ENCODE data around the gene TAMALIN.

The TAMALIN gene

DNA sequence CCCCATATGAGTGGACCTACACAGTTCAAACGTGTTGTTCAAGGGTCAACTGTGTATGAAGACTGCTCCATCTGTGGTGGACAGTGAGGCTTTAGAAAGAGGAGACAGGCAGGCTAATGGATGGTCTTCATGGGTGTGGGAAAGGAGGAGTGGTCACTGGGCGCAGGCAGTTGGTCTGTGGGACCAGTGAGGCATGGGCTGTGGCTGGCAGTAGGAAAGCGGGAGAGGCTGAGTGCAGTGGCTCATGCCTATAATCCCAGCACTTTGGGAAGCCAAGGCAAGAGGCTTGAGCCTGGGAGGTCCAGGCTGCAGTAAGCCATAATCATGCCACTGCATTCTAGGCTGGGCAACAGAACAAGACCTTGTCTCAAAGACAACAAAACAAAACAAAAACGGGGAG lies 42.5 kb downstream of the TAMALIN start:
- Histone ChIP-seq H3K27ac (ENCODE audit: low read depth, low read length) (no peak overlapping the region), H3K56ac (ENCODE audit: low read length) (no peak overlapping the region), H3K4me2 (ENCODE audit: low read length) (no peak overlapping the region), H3K4me3 (ENCODE audit: low read length) (no peak overlapping the region), H2AK5ac (ENCODE audit: low read length) (no peak overlapping the region), H3K79me2 (ENCODE audit: control insufficient read depth, insufficient read depth, low read length) (no peaks in the 10 kb centered on the region), H3K18ac (ENCODE audit: low read length) (no peak overlapping the region), H3K36me3 (ENCODE audit: control insufficient read depth, insufficient read depth, low read length) (no peaks in the 10 kb centered on the region), H3K79me1 (ENCODE audit: low read length) (no peaks in the 10 kb centered on the region), H3K4me1 (ENCODE audit: control insufficient read depth, low read depth, low read length) (peaks cover 8% of the 10 kb centered on the region), H2BK120ac (ENCODE audit: low read depth, low read length) (no peak overlapping the region), H4K8ac (ENCODE audit: low read depth, low read length) (no peak overlapping the region), H4K5ac (ENCODE audit: low read length) (no peak overlapping the region), H2BK5ac (ENCODE audit: low read length) (no peak overlapping the region), H3K4ac (ENCODE audit: low read depth, low read length) (no peak overlapping the region), H3K27me3 (ENCODE audit: insufficient read depth, low read length, poor library complexity) (no peaks in the 10 kb centered on the region), H3K9ac (ENCODE audit: low read length) (no peak overlapping the region), H3K23ac (ENCODE audit: low read length) (peak overlapping the region; percentile 9), H2BK15ac (replicated peaks; ENCODE audit: low read depth) (no peak overlapping the region)
- no CpG with 5 or more reads among the region's 4 CpGs for WGBS (ENCODE audit: extremely low coverage, insufficient coverage, low lambda C conversion rate)
- no peak for DNase-seq

DNA sequence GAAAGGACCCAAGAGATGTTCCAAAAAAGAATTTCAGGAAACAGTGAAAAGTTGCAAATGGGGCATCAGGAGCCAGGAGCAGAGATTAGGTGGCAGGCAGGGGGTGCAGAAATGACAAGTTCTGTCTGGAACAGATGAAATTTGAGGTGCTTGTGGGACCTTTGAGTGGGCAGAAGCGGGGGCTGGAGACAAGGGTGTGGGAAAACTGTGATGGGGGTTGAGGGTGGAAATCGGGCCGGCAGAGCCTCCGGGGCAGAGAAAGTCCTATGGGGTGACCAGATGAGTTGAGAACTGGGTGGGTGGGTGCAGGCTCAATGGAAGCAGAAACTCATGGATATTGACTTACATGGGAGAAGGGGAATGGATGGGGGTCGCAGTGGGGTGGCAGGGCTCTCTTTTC lies 42.9 kb downstream of the TAMALIN start:
- no peaks in the 10 kb centered on the region for H3K79me2 ChIP-seq (ENCODE audit: control insufficient read depth, insufficient read depth, low read length)
- H3K4me1 ChIP-seq (ENCODE audit: control insufficient read depth, low read depth, low read length): peaks cover 8% of the 10 kb centered on the region
- H4K5ac ChIP-seq (ENCODE audit: low read length): no peak overlapping the region
- no peak overlapping the region for H2BK5ac ChIP-seq (ENCODE audit: low read length)
- H3K9ac ChIP-seq (ENCODE audit: low read length): no peak overlapping the region
- H3K36me3 ChIP-seq (ENCODE audit: control insufficient read depth, insufficient read depth, low read length): no peaks in the 10 kb centered on the region
- H4K8ac ChIP-seq (ENCODE audit: low read depth, low read length): no peak overlapping the region
- H3K27me3 ChIP-seq (ENCODE audit: insufficient read depth, low read length, poor library complexity): no peaks in the 10 kb centered on the region
- H3K4me3 ChIP-seq (ENCODE audit: low read length): no peak overlapping the region
- H2BK15ac ChIP-seq (replicated peaks; ENCODE audit: low read depth): no peak overlapping the region
- no peak overlapping the region for H3K4ac ChIP-seq (ENCODE audit: low read depth, low read length)
- H3K23ac ChIP-seq (ENCODE audit: low read length): no peak overlapping the region
- WGBS (ENCODE audit: extremely low coverage, insufficient coverage, low lambda C conversion rate): no CpG with 5 or more reads among the region's 5 CpGs
- H2AK5ac ChIP-seq (ENCODE audit: low read length): no peak overlapping the region
- H3K79me1 ChIP-seq (ENCODE audit: low read length): no peaks in the 10 kb centered on the region
- H2BK120ac ChIP-seq (ENCODE audit: low read depth, low read length): no peak overlapping the region
- no peak overlapping the region for H3K18ac ChIP-seq (ENCODE audit: low read length)
- DNase-seq: no peak
- H3K56ac ChIP-seq (ENCODE audit: low read length): no peak overlapping the region
- H3K27ac ChIP-seq (ENCODE audit: low read depth, low read length): no peak overlapping the region
- H3K4me2 ChIP-seq (ENCODE audit: low read length): no peak overlapping the region

DNA sequence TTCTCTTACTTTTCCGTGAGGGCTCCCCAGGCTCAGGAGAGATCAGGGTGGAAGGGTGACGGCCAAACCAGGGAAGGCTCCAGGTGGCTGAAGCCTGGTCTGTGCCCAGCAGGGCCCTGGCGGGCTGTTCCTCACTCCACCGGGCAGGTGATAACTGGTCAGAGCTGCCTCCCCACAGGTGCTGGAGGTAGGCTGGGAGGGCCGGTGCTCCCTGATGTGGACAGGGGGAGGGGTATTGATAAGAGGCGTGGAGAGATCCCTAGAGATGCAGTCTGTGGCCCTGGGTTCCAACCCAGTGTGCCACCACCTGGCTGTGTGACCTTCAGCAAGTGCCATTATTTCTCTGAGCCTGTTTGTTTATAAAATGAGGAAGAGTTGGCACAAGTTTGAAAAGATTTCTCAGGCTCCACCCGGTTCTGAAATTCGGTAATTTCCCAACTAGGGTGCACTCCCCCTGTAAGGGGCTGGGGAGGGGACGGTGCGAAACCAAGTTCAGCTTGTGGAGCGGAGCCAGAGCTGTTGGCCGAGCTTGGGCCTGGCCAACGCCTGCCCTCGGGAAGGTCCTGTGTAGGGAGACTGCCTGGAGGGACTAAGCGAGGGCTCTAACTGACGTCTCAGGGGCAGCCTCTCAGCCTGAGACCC lies 43.5 kb downstream of the TAMALIN start:
- Histone ChIP-seq H3K56ac (ENCODE audit: low read length) (peak overlapping the region; percentile 92), H3K79me2 (ENCODE audit: control insufficient read depth, insufficient read depth, low read length) (no peaks in the 10 kb centered on the region), H3K27me3 (ENCODE audit: insufficient read depth, low read length, poor library complexity) (no peaks in the 10 kb centered on the region), H3K9ac (ENCODE audit: low read length) (peak overlapping the region; percentile 81), H3K4ac (ENCODE audit: low read depth, low read length) (no peak overlapping the region), H3K4me1 (ENCODE audit: control insufficient read depth, low read depth, low read length) (peaks cover 8% of the 10 kb centered on the region), H3K79me1 (ENCODE audit: low read length) (no peaks in the 10 kb centered on the region), H3K4me3 (ENCODE audit: low read length) (peak overlapping the region; percentile 37), H4K8ac (ENCODE audit: low read depth, low read length) (no peak overlapping the region), H3K4me2 (ENCODE audit: low read length) (peak overlapping the region; percentile 97), H3K18ac (ENCODE audit: low read length) (no peak overlapping the region), H2AK5ac (ENCODE audit: low read length) (no peak overlapping the region), H3K23ac (ENCODE audit: low read length) (peak overlapping the region; percentile 89), H3K36me3 (ENCODE audit: control insufficient read depth, insufficient read depth, low read length) (no peaks in the 10 kb centered on the region), H4K5ac (ENCODE audit: low read length) (no peak overlapping the region), H2BK120ac (ENCODE audit: low read depth, low read length) (no peak overlapping the region), H3K27ac (ENCODE audit: low read depth, low read length) (no peak overlapping the region), H2BK15ac (replicated peaks; ENCODE audit: low read depth) (no peak overlapping the region), H2BK5ac (ENCODE audit: low read length) (no peak overlapping the region)
- no CpG with 5 or more reads among the region's 16 CpGs for WGBS (ENCODE audit: extremely low coverage, insufficient coverage, low lambda C conversion rate)
- DNase-seq: peak; percentile 44

DNA sequence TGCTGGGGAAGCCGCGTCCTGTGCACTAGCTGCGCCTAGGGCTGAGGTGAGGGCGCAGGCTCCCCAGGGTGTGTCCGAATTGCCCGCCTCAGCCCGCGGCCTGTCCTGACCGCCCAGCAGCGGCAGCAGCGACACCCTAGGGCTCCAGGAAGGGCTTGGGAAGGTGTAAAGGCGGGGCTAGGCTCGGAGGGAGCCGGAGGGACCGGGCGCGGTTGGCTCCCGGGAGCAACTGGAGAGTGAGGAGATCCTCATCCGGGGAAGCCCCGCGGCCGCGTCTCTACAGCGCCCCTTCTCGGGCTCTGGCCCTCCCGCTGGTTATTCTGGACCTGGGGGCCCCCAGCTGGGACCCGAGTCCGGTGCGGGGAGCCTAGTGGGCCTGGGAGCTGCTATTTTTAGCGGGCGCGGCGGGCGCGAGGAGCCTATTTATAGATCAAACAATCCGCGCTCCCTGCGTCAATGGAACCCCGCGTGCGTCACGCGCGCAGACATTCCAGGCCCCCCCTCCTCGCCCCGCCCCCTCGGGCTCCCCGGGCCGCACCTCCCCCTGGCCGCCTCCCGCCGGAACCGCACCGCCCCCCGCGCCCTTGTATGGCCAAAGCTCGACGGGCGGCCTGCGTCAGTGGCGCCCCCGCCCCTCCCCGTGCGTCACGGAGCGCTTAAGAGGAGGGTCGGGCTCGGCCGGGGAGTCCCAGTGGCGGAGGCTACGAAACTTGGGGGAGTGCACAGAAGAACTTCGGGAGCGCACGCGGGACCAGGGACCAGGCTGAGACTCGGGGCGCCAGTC lies 44.2 kb downstream of the TAMALIN start, which contains the start of gene NR4A1:
NR4A1 (plus strand) TSS at position 685 of the 784 bp plus-strand sequence. CDS start 2,887 bp downstream, outside the sequence.
- H3K18ac ChIP-seq (ENCODE audit: low read length): no peak within 1 kb of the TSS
- no peak within 1 kb of the TSS for H4K8ac ChIP-seq (ENCODE audit: low read depth, low read length)
- H3K56ac ChIP-seq (ENCODE audit: low read length): peak within 1 kb of the TSS; percentile 92
- peak within 1 kb of the TSS; percentile 89 for H3K23ac ChIP-seq (ENCODE audit: low read length)
- DNase-seq: peak; percentile 89
- H2AK5ac ChIP-seq (ENCODE audit: low read length): no peak within 1 kb of the TSS
- no peaks in the 10 kb centered on the region for H3K79me2 ChIP-seq (ENCODE audit: control insufficient read depth, insufficient read depth, low read length)
- peak within 1 kb of the TSS; percentile 97 for H3K4me2 ChIP-seq (ENCODE audit: low read length)
- H4K5ac ChIP-seq (ENCODE audit: low read length): no peak within 1 kb of the TSS
- H2BK120ac ChIP-seq (ENCODE audit: low read depth, low read length): no peak within 1 kb of the TSS
- H3K4ac ChIP-seq (ENCODE audit: low read depth, low read length): no peak within 1 kb of the TSS
- H3K9ac ChIP-seq (ENCODE audit: low read length): peak within 1 kb of the TSS; percentile 81
- WGBS (ENCODE audit: extremely low coverage, insufficient coverage, low lambda C conversion rate): no CpG with 5 or more reads among the region's 77 CpGs
- peaks cover 8% of the 10 kb centered on the region for H3K4me1 ChIP-seq (ENCODE audit: control insufficient read depth, low read depth, low read length)
- H3K4me3 ChIP-seq (ENCODE audit: low read length): peak within 1 kb of the TSS; percentile 37
- no peak within 1 kb of the TSS for H2BK15ac ChIP-seq (replicated peaks; ENCODE audit: low read depth)
- H3K36me3 ChIP-seq (ENCODE audit: control insufficient read depth, insufficient read depth, low read length): no peaks in the 10 kb centered on the region
- H3K79me1 ChIP-seq (ENCODE audit: low read length): no peaks in the 10 kb centered on the region
- H3K27me3 ChIP-seq (ENCODE audit: insufficient read depth, low read length, poor library complexity): no peaks in the 10 kb centered on the region
- H3K27ac ChIP-seq (ENCODE audit: low read depth, low read length): no peak within 1 kb of the TSS
- no peak within 1 kb of the TSS for H2BK5ac ChIP-seq (ENCODE audit: low read length)

DNA sequence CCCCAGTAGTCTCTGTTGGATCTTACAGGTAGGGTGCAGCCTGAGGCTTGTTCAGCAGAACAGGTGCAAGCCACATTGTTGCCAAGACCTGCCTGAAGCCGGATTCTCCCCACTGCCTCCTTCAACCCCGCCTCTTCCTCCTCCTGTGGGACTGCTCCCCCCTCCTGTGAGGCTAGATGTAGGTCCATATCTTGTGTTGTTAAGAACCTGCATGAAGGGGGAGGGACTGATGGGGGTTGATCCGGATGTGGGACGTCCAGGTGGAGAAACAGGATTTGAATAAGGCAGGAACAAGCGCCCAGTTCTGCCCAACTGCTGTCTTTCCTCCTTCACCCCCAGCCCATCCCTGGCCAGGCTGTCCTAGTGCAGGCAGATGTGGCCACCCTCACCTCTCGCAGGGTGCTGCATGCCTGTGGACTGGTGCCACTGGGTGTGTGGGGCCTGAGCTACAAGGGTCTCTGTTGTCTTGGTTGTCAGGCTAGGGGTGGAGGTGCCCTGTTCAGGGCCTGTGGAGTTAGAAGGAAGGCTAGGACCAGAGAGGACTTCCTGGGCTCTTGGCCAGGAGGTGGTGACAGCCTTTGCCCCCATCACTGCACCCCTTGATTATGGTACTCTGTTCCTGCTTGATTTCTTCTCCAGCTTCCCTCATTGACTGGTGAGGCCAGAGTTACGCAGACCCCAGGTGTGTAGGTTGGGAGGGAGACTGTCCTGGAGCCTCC lies 45.9 kb downstream of the TAMALIN start:
- Histone ChIP-seq H3K4me1 (ENCODE audit: control insufficient read depth, low read depth, low read length) (peaks cover 8% of the 10 kb centered on the region), H2BK15ac (replicated peaks; ENCODE audit: low read depth) (no peak overlapping the region), H3K4ac (ENCODE audit: low read depth, low read length) (no peak overlapping the region), H4K8ac (ENCODE audit: low read depth, low read length) (no peak overlapping the region), H3K79me2 (ENCODE audit: control insufficient read depth, insufficient read depth, low read length) (no peaks in the 10 kb centered on the region), H3K56ac (ENCODE audit: low read length) (peak overlapping the region; percentile 22), H3K9ac (ENCODE audit: low read length) (no peak overlapping the region), H3K18ac (ENCODE audit: low read length) (no peak overlapping the region), H3K4me2 (ENCODE audit: low read length) (no peak overlapping the region), H3K4me3 (ENCODE audit: low read length) (no peak overlapping the region), H2BK5ac (ENCODE audit: low read length) (no peak overlapping the region), H2AK5ac (ENCODE audit: low read length) (no peak overlapping the region), H3K27ac (ENCODE audit: low read depth, low read length) (no peak overlapping the region), H2BK120ac (ENCODE audit: low read depth, low read length) (no peak overlapping the region), H3K23ac (ENCODE audit: low read length) (peak overlapping the region; percentile 37), H4K5ac (ENCODE audit: low read length) (no peak overlapping the region), H3K36me3 (ENCODE audit: control insufficient read depth, insufficient read depth, low read length) (no peaks in the 10 kb centered on the region), H3K27me3 (ENCODE audit: insufficient read depth, low read length, poor library complexity) (no peaks in the 10 kb centered on the region), H3K79me1 (ENCODE audit: low read length) (no peaks in the 10 kb centered on the region)
- no CpG with 5 or more reads among the region's 7 CpGs for WGBS (ENCODE audit: extremely low coverage, insufficient coverage, low lambda C conversion rate)
- peak; percentile 17 for DNase-seq

Data from mesendoderm (in vitro differentiated cells).